Fibroblast of upper back skin (primary cell): ENCODE results near the gene CCDC3.
"Not testable (repeated sequence)": the region's sequence is repeated elsewhere in the genome, so short reads cannot be mapped to it uniquely, and the experiment has no call there.

Source experiments
- DNase-seq: peaks from one replicate; pipeline ENCODE4 v3.0.0-alpha.2; 2013

Gene CCDC3

GRCh38 chr10:12876266-12876665 lies 125.2 kb downstream of the CCDC3 start:
- no peak for DNase-seq

GRCh38 chr10:12875100-12875499 lies 126.4 kb downstream of the CCDC3 start:
- no peak for DNase-seq

- no peak for DNase-seq
Measured at GRCh38 chr10:12874501-12874900, 127.0 kb downstream of the CCDC3 start.

- DNase-seq: no peak
Measured at GRCh38 chr10:12873172-12873571, 128.3 kb downstream of the CCDC3 start.

- DNase-seq: no peak
Measured at GRCh38 chr10:12872577-12872976, 128.9 kb downstream of the CCDC3 start.

- no peak for DNase-seq
Measured at GRCh38 chr10:12869427-12869826, 132.1 kb downstream of the CCDC3 start.

- DNase-seq: no peak
Measured at GRCh38 chr10:12868229-12868628, 133.3 kb downstream of the CCDC3 start.

- DNase-seq: not testable (repeated sequence)
Measured at GRCh38 chr10:12865515-12865914, 136.0 kb downstream of the CCDC3 start.

GRCh38 chr10:12862459-12862858 lies 139.1 kb downstream of the CCDC3 start:
- DNase-seq: no peak

GRCh38 chr10:12854988-12855387 lies 146.5 kb downstream of the CCDC3 start:
- DNase-seq: no peak

- peak; percentile 86 for DNase-seq
Measured at GRCh38 chr10:12852687-12853086, 148.8 kb downstream of the CCDC3 start.

- DNase-seq: peak; percentile 27
Measured at GRCh38 chr10:12849319-12850181, 152.0 kb downstream of the CCDC3 start.

- no peak for DNase-seq
Measured at GRCh38 chr10:12848439-12849173, 152.9 kb downstream of the CCDC3 start.

GRCh38 chr10:12847361-12847975 lies 154.0 kb downstream of the CCDC3 start:
- no peak for DNase-seq

GRCh38 chr10:12846718-12847117 lies 154.8 kb downstream of the CCDC3 start:
- peak; percentile 59 for DNase-seq
